Lower leg skin (tissue), 3 donors: ENCODE measurements around the gene SYT5.

Source experiments
- CTCF ChIP-seq, 3 donors: fragments of 450-650 bp; IDR thresholded peaks; one replicate each; pipeline ENCODE4 v1.5.1; 2016; ENCODE audit warnings: antibody characterized with exemption in 3 of 3, mild to moderate bottlenecking in 3 of 3, moderate library complexity in 2 of 3
- POLR2A ChIP-seq, 2 donors: fragments of 450-650 bp; IDR thresholded peaks; one replicate each; pipeline ENCODE4 v1.6.1; 2016 to 2017; ENCODE audit warnings: antibody characterized with exemption in 2 of 2, mild to moderate bottlenecking in 1 of 2, moderate library complexity in 1 of 2

- no peak for TF ChIP-seq CTCF (IDR thresholded peaks at IDR 0.05)
- no peak for TF ChIP-seq POLR2A (IDR thresholded peaks at IDR 0.05)
Measured at GRCh38 chr19:55132453-55133129, 47.5 kb downstream of the SYT5 start.
